NCI-H2196 treated with DMSO at 0.1 percent for 48 hours (cell line): ENCODE measurements around the gene STT3B.

Experiments used
- DNase-seq: peaks from one replicate; lab custom pipeline; 2025; ENCODE audit not compliant: unreplicated experiment; lab: John Stamatoyannopoulos, UW

Gene STT3B

GRCh38 chr3:31636694-31637442, 104.1 kb downstream of the STT3B start:
- DNase-seq: no peak

- DNase-seq: no peak
Observed at GRCh38 chr3:31639828-31640227, 107.1 kb downstream of the STT3B start.

DNA sequence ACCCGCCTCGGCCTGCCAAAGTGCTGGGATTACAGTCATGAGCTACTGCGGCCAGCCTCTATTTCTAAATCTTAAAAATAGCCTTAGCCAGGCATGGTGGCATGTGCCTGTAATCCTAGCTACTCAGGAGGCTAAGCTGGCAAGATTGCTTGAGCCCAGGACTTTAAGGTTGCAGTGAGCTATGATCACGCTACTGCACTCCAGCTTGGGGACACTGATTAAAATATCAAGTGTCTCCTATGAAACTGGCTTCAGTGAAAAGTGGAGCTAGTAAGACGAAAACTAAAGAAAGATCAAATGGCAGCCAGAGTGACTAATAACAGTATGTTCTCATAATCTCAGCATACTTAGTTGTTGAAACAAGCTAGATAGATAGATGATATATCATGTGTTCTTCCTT, 112.5 kb downstream of the STT3B start:
- DNase-seq: no peak

DNA sequence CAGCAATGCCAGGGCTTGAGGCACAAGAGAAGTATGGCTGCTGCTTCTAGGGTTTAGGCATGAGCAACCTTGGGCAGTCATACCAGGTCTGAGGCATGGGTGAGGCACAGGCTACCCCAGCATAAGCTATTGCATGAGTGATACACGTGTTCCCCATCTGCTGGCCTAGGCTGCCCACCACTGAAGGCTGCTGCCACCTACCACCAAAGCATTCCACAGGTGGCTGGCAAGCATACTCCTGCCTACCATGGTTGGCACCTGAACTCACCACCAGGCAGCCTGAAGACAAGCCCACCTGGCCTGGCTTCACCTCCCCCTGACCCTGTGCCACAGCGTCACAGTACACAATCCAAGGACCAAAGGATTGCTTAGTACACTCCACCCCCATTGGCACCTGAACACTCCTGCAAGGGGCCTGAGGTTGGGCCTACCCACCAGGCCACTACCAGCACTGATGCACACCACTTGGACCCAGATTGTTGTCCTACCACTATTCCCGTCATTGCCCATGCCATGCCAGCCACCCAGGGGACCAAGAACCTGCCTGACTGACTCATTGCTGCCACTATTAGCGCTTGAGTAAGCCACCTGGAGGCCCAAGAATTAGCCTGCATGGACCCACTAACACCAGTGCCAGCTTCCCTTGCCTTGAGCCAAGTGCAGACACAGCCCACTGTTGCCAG, 115.7 kb downstream of the STT3B start:
- DNase-seq: no peak

GRCh38 chr3:31652296-31652695, 119.6 kb downstream of the STT3B start:
- DNase-seq: no peak

- DNase-seq: no peak
Observed at GRCh38 chr3:31653464-31653863, 120.7 kb downstream of the STT3B start.

DNA sequence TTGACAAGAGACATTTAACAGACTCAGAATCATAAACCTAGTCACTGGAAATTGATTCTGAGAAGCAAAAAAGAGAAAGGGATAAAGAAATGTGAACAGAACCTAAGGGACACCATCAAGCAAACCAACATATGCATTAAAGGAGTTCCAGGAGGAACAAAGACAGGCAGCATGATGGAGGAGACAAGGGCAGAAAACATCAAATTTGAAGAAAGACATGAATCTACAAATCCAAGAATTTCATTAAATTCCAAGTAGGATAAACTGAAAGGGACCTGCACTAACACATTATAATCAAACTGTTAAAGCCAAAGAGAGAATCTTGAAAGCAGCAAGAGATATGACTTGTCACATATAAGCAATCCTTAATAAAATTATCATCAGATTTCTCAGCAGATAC, 122.3 kb downstream of the STT3B start:
- no peak for DNase-seq

GRCh38 chr3:31659246-31659645, 126.5 kb downstream of the STT3B start:
- no peak for DNase-seq

DNA sequence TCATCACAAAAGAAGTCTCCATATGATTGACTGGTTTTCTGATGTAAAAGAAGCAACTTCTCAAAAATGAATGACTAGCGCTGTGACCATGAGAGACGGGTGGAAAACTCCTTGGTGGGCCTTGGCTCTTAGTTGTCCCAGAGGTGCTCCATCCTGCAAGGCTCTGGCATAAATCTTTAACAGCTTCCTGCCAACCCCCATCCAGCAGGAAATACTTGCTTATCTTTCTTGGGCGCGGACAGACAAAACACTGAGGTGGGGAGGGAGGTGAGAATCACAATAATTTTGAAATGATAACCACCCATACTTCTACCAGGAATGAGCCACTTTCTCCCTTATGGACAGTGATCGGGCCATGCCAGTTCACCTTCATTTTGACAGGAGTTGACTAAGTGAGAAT, 128.6 kb downstream of the STT3B start:
- no peak for DNase-seq

DNA sequence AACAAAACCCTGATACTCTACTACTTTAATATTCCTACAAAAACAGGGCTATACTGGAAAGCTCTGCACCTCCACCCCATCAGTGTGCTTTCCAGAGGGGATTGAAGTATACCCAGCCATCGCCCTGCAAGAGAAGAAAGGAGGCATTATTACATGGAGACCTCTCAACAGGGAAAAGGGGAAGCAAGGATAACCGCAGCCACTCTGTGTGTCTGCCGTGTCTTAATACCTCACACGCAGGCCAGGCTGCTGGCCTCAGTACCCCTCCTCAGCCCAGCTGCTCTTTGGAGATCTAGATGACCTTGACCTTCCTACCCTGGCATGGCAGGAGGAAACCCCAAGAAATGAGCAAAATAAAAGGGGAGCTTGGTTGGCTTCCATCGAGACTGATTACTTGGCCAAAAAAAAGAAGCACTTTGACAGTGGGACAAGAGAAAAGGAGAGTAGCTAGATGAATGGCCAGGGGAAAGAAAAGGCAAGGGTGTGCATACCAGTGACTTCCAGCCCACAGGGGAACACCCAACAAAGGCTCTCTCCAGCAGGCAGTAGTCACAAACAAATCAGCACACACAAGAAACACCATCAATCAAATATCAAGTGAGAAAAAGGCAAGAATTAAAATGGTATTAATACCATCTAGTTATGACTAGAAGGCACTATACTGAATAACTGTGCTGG, 129.4 kb downstream of the STT3B start:
- no peak for DNase-seq

DNA sequence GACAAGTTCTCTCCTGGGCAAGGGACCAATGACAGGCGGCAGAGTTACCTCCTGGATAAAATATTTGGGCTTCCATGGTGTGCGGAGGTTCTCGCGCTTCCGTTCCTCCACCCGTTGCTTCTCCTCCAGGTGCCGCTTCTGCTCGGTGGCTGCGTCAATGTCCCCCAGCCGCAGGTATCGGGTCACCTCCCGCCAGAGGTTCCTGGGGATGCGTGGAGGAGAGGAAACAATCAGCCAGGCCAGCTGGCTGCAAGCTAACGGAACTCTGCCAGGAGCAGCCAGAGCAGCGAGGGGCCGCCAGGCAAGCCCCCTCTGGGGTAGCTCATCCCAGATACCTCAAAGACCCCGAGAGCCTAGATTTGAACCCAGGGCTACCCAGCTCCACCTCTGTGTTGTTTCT, 131.3 kb downstream of the STT3B start:
- no peak for DNase-seq

DNA sequence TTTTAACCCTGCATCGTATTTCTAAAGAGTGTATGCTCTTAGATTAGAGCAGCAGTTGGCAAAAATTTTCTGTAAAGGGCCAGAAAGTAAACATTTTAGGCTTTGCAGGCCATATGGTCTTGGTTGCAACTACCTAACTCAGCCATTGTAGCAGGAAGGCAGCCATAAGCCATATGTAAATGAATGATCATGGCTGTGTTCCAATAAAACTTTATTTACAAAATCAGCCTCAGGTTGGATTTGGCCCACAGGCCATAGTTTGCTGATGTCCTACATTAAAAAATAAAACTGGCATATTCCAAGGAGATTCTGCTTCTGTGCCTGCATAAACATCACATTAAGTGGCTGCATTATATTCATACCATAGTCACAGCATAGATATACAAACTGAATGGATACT, 134.9 kb downstream of the STT3B start:
- DNase-seq: no peak

GRCh38 chr3:31668242-31668641, 135.5 kb downstream of the STT3B start:
- no peak for DNase-seq

- no peak for DNase-seq
Observed at GRCh38 chr3:31670136-31670535, 137.4 kb downstream of the STT3B start.

DNA sequence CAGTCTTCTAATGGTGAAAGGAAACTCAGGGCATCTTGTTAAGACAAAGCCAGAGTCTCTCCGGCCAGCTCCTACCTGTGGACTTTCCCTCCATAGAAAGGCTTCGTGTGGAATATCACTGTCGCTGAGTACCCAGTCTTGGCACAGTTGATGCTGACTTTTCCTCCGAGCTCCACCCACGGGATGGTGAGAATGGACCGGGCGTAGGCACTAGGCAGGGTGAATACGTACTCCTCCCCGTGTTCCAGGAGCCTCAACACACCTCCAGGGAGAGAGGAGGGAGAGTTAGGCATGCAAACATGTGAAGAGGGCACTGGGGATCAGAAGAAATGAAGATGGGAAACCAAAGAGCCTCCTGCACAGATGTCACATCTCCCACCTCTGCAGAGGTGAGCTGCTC, 138.0 kb downstream of the STT3B start:
- no peak for DNase-seq

- no peak for DNase-seq
Observed at GRCh38 chr3:31671451-31671850, 138.7 kb downstream of the STT3B start.

GRCh38 chr3:31671976-31672375, 139.3 kb downstream of the STT3B start:
- no peak for DNase-seq

DNA sequence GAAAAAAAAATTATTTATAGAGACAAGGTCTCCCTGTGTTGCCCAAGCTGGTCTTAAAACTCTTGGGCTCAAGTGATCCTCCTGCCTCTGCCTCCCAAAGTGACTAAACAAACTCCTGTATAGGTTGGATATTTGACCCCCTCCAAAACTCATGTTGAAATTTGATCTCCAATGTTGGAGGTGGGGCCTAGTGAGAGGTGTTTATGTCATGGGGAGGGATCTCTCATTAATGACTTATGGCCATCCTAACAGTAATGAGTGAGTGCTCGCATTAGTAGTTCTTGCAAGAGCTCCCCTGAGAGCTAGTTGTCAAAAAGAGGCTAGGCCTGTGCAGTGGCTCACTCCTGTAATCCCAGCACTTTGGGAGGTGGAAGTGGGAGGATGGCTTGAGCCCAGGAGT, 141.2 kb downstream of the STT3B start:
- no peak for DNase-seq

GRCh38 chr3:31676556-31676955, 143.8 kb downstream of the STT3B start:
- no peak for DNase-seq

DNA sequence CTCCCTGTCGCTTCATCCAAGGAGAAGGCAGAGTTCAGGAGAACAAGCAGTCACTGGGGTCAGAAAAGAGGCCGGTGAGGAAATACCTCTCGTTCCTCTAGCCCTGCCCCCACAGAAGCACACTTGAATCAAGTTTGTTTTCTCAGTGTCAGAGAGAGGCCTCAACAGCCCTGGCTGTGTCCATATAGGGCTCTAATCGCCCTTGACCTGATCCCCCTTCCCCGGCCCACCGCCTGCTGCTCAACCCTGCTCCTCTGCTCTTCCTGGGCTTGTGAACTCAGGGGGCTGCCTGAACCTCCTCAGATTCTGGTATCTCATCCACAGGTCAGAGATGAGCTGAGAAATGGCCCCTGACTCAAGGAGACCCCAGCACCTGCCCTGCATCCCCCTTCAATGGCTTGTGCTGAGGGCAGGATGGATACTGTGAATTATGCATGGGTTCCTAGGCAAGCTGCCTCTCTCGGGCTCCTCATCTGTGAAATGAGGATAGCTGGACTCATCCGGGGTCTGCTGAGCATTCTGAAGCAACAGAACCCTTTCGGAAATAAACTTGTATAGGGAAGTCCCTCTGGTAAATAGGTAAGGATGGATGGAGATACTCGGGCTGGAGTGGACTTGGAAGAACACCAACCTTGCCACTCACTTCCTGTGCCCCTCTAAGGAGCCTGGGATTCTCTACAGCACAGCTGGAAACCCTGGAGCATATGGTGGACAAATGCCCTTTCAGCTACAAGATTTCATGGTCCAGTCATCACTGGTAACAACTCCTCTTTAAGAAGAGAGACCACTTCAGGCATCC, 147.5 kb downstream of the STT3B start:
- no peak for DNase-seq
